G401.6 (cell line): ENCODE data around the gene ATP8B1.
"Not testable (repeated sequence)": the region's sequence is repeated elsewhere in the genome, so short reads cannot be mapped to it uniquely, and the experiment has no call there.

Experiments
- FAIRE-seq: peaks from 2 replicates; lab custom pipeline; 2012; peaks lifted over from hg19 to GRCh38; lab: Jason Lieb, UNC

The ATP8B1 gene

DNA sequence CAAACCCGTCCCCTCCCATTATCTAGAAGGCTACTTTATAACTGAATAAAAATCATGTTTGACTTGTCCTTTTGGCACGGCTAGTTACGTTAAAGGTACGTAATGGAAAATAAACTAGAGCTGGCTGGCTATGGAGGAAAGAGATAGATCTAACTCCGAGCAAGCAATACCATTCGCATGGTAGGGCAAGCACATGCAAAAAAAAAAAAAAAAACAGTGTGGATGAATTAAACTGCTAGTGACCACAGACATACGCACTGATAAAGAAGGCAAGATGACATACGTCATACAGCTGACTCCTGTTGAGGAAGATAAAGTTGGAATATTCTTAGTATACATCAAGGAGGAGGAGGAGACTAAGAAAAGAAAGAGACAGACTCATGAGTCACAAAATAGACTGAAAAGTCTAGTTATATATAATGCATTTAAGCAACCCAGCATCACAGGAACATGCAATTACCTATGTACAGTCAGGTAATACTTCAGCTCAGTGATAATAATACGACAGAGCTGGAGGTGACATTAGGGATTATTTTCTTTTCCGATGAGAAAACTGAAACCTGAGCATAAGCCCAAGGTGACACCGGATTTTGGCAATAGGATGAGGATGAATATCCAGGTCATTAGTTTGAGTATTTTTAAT is 143.5 kb downstream of the ATP8B1 start:
- FAIRE-seq: no peak

- FAIRE-seq: no peak
Measured at GRCh38 chr18:57657542-57657941, 145.6 kb downstream of the ATP8B1 start.

- FAIRE-seq: no peak
Measured at GRCh38 chr18:57655740-57656139, 147.4 kb downstream of the ATP8B1 start.

DNA sequence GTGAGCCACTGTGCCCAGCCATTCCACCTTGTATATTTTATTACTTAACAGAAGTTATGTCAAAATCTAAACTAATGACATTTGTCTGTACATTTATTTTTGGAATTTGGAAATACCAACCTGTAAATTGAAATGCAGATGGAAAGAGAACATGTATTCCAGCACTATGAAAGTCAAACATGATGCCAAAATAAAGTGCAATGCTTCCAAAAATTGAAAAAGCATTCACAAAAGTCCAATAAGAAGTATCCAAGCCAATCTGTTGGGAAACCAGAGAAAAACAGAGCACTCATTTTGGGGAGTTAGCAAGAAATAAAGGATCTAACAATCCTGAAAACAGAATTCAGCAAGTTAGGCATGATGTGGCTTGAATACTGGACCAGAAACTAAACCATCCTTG is 151.2 kb downstream of the ATP8B1 start:
- FAIRE-seq: no peak

GRCh38 chr18:57649556-57650500 is 153.3 kb downstream of the ATP8B1 start:
- no peak for FAIRE-seq

GRCh38 chr18:57648414-57648813 is 154.7 kb downstream of the ATP8B1 start:
- FAIRE-seq: no peak

DNA sequence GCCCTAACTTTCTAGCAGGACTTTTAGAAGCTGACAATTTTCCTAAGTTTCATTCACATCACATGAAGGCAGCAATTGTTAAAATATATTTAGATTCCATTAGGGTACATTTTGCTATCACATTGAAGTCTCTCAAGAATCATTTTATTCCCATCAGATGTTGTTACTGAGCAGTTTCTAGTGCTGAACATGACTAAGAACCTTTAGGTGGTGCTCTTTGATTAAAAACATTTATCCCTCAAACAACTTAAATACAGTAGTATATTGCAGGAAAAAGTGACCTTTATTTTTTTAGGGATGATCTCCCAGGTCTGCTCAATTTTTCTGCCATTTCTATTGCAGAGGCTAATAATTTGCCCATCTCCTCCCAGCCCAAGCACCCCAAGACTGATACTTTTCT is 158.6 kb downstream of the ATP8B1 start:
- no peak for FAIRE-seq

DNA sequence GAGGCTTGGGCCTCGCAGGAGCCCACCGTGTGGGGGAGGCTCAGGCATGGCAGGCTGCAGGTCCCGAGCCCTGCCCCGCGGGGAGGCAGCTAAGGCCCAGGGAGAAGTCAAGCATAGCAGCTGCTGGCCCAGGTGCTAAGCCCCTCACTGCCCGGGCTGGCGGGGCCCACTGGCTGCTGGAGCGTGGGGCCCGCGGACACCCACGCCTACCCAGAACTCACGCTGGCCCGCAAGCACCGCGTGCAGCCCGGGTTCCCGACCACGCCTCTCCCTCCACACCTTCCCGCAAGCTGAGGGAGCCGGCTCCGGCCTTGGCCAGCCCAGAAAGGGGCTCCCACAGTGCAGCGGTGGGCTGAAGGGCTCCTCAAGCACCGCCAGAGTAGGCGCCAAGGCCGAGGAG is 159.4 kb downstream of the ATP8B1 start:
- not testable (repeated sequence) for FAIRE-seq

DNA sequence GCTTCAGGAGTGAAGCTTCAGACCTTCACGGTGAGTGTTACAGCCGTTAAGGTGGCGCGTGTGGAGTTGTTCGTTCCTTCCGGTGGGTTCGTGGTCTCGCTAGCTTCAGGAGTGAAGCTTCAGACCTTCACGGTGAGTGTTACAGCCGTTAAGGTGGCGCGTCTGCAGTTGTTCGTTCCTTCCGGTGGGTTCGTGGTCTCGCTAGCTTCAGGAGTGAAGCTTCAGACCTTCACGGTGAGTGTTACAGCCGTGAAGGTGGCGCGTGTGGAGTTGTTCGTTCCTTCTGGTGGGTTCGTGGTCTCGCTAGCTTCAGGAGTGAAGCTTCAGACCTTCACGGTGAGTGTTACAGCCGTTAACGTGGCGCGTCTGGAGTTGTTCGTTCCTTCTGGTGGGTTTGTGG is 160.7 kb downstream of the ATP8B1 start:
- not testable (repeated sequence) for FAIRE-seq

- no peak for FAIRE-seq
Measured at GRCh38 chr18:57640749-57641148, 162.4 kb downstream of the ATP8B1 start.

DNA sequence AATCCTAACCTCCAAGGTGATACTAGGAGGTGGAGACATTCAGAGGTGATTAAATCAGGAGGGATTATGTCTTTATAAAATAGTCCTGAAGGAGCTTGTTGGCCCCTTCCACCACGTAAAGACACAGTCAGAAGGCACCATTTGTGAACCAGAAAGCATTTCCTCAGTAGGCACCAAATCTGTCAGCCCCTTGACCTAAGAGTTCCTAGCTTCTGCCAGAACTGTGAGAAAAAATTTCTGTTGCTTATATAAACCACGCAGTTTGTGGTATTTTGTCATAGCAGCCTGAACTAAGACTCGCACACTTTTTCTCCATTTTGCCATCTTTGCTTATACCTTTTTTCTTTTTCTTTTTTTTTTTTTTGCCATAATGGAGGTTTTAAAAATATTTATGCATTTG is 162.9 kb downstream of the ATP8B1 start:
- FAIRE-seq: no peak

- no peak for FAIRE-seq
Measured at GRCh38 chr18:57635003-57635822, 167.9 kb downstream of the ATP8B1 start.

DNA sequence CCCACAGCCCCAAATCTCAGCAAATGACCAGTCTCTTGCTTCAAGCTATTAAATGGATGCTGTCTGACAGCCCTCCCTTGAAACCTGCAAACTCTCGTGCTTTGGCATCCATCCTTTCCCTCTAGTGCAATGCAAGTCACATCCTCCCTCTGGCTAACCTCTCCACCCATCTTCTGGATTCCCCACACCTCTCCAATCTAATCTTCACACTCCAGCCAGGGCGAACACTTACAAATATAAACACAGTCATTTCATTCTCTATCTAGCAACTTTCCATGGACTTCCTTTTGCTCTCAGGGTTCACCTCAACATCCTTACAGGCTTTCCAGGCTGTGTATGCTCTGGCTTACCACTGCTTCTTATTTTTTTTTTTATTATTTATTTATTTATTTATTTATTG is 171.4 kb downstream of the ATP8B1 start:
- FAIRE-seq: no peak

DNA sequence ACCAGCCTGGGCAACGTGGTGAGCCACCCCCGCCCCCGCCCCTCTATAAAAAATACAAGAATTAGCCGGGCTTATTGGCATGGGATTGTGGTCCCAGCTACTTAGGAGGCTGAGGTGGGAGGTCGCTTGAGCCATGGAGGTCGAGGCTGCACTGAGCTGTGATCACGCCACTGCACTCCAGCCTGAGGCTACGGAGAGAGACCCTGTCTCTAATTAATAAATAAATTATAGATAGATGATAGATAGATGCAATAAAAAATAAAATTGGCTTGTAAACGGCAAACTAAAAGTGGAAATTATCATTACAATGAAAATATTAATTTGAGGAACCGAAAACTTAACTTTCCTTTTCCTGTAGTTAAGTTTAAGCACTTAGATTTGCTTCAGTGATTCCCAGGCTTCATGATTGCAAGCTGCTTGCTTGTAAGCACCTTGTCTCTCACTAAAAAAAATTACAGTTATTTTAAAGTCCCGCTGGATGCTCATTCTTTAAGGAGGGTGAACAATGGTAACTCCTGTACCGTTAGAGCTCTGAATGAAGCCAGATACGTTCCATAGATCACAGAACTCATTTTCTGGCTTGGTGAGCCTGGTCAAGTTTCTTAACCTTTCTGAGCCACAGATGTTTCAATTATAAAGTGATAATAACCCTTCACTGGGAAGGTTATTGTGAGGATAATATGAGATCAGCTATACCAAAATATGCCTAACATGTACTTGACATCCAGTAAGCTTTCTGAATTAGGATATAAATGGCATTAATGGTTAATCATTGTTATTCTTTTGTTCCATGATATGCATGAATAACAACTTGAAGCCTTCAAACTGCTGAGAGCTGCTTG is 172.1 kb downstream of the ATP8B1 start:
- no peak for FAIRE-seq

- peak; percentile 77 for FAIRE-seq
Measured at GRCh38 chr18:57630002-57630753, 172.9 kb downstream of the ATP8B1 start.

DNA sequence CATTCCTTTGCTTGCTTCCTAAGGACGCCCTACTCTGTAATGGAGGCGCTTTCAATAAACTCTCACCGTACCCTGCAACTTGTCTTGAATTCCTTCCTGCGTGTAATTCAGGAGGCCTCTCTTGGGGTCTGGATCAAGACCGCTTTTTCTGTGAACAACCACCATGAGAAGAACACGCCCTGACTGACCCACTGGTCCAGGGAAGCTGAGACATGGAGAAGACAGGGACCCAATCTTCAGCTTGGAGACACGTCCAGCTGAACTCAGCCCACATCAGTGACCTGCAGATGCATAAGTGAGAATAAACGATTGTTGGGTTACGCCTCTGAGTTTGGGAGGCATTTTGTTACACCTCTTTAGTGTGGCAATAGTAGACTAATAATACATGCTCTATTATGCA is 173.7 kb downstream of the ATP8B1 start:
- FAIRE-seq: no peak

- FAIRE-seq: no peak
Measured at GRCh38 chr18:57627488-57627887, 175.6 kb downstream of the ATP8B1 start.

GRCh38 chr18:57624988-57625387 is 178.1 kb downstream of the ATP8B1 start:
- FAIRE-seq: no peak

DNA sequence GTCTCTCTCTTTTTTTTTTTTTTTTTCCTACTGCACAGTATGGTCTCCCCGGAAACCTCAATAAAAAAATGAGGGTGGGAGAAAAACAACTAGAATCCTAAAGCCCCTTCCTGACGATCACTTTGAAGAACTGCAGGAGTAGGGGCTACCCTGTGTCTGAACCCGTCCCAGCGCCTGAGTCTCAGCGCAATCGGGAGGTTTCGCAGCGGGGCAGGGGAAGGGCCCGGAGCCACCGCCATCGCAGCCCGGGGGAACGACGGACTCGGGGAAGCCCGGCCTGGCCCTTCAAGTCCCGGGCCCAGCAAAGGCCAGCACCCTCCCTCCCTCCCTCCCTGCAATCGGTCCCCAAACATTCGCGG is 181.9 kb downstream of the ATP8B1 start:
- no peak for FAIRE-seq

GRCh38 chr18:57619876-57620275 is 183.2 kb downstream of the ATP8B1 start:
- FAIRE-seq: no peak

GRCh38 chr18:57618910-57619309 is 184.2 kb downstream of the ATP8B1 start:
- no peak for FAIRE-seq
